K562 (cell line): ENCODE results near the gene NKG7. TPM values are rescaled to one million over a fixed set of nuclear protein-coding genes. Genes with fewer than 3 reads are reported as not detected.

Source experiments
- ASH1L ChIP-seq: fragments of 450-650 bp; IDR thresholded peaks from 2 replicates; pipeline ENCODE4 v1.6.1; 2018; ENCODE audit warnings: borderline replicate concordance, mild to moderate bottlenecking, low read depth; ENCODE audit not compliant: partially characterized antibody
- DNMT1 ChIP-seq: fragments of 450-650 bp; IDR thresholded peaks from 2 replicates; pipeline ENCODE4 v1.6.1; 2016; ENCODE audit warnings: antibody characterized with exemption, mild to moderate bottlenecking
- ETV1 ChIP-seq: fragments of 450-650 bp; conservative IDR thresholded peaks from 2 replicates; pipeline ENCODE4 v1.6.1; 2016; ENCODE audit warnings: missing genetic modification characterization, control low read depth, low read depth, missing compliant biosample characterization
- JUND ChIP-seq, 2 experiments: IDR thresholded peaks; 2 replicates in 1 of 2; 3 replicates in 1 of 2; pipeline ENCODE4 v1.6.1; 2011; ENCODE audit warnings: borderline replicate concordance in 2 of 2, low read depth in 2 of 2, low read length in 2 of 2, improper control_type of control experiment in 1 of 2, missing biosample characterization in 1 of 2, missing genetic modification characterization in 1 of 2, missing genetic modification reagents in 1 of 2
- L3MBTL2 ChIP-seq: fragments of 450-650 bp; IDR thresholded peaks from 2 replicates; pipeline ENCODE4 v1.6.1; 2016; ENCODE audit warnings: mild to moderate bottlenecking, moderate library complexity
- LCOR ChIP-seq: sonication (generic); formaldehyde crosslinking; IDR thresholded peaks from 2 replicates; pipeline ENCODE4 v1.8.0; 2022; ENCODE audit warnings: mild to moderate bottlenecking, missing genetic modification reagents
- MGA ChIP-seq: fragments of 450-650 bp; IDR thresholded peaks from 2 replicates; pipeline ENCODE4 v1.6.1; 2016; ENCODE audit warnings: mild to moderate bottlenecking, moderate library complexity
- MXI1 ChIP-seq: IDR thresholded peaks from 2 replicates; pipeline ENCODE4 v1.6.1; 2011; ENCODE audit warnings: low read depth, mild to moderate bottlenecking, improper control_type of control experiment, low read length
- NCOA6 ChIP-seq: fragments of 450-650 bp; IDR thresholded peaks from 2 replicates; pipeline ENCODE4 v1.6.1; 2017; ENCODE audit warnings: mild to moderate bottlenecking
- NFRKB ChIP-seq: fragments of 450-650 bp; IDR thresholded peaks from 2 replicates; pipeline ENCODE4 v1.6.1; 2016; ENCODE audit warnings: low read depth
- TFAM ChIP-seq: fragments of 250-450 bp; sonication (Bioruptor Pico); conservative IDR thresholded peaks from 2 replicates; pipeline ENCODE4 v1.5.0; 2021; ENCODE audit warnings: mild to moderate bottlenecking, moderate library complexity
- polyA plus RNA-seq, 8 experiments: library from polyadenylated mRNA; depleted of rRNA in 4 of 8; stranded (reverse) in 5 of 8; unstranded in 3 of 8; fragments of >200 nt; fragmentation: Nextera tagmentation in 2 of 8; fragmentation: Illumina TruSeq in 1 of 8; extraction: Ambion mirVana in 2 of 8; extraction: Trizol in 1 of 8; gene quantifications; 2 replicates each; pipeline versions ENCODE4 v1.2.1 to v1.2.3, GENCODE V29; 2011 to 2014; ENCODE audit warnings: inconsistent platforms in 1 of 8, missing spikeins in 1 of 8
- total RNA-seq, 7 experiments: library from RNA; depleted of rRNA in 6 of 7; stranded (reverse); fragments of >200 nt in 6 of 7; fragmentation: Illumina TruSeq in 2 of 7; extraction: Trizol in 2 of 7; gene quantifications; 2 replicates each; pipeline versions ENCODE4 v1.2.1 to v1.2.3, GENCODE V29; 2011 to 2021; ENCODE audit warnings: low replicate concordance in 1 of 7
- TF ChIP-seq, protein P1 (sequence below): fragments of 450-650 bp; IDR thresholded peaks from 2 replicates; pipeline ENCODE4 v1.6.1; 2016; ENCODE audit warnings: antibody characterized with exemption
- TF ChIP-seq, protein P2 (sequence below): sonication (generic); formaldehyde crosslinking; IDR thresholded peaks from 2 replicates; pipeline ENCODE4 v1.8.0; 2022; ENCODE audit warnings: mild to moderate bottlenecking, missing genetic modification reagents

The NKG7 gene
- total and polyA plus RNA-seq, 9 of the 15 experiments (the other 6 are each of a cell fraction or from before 2014, with no cell fraction given): 0.30 to 0.70 (median 0.51) TPM; not detected in 2

DNA sequence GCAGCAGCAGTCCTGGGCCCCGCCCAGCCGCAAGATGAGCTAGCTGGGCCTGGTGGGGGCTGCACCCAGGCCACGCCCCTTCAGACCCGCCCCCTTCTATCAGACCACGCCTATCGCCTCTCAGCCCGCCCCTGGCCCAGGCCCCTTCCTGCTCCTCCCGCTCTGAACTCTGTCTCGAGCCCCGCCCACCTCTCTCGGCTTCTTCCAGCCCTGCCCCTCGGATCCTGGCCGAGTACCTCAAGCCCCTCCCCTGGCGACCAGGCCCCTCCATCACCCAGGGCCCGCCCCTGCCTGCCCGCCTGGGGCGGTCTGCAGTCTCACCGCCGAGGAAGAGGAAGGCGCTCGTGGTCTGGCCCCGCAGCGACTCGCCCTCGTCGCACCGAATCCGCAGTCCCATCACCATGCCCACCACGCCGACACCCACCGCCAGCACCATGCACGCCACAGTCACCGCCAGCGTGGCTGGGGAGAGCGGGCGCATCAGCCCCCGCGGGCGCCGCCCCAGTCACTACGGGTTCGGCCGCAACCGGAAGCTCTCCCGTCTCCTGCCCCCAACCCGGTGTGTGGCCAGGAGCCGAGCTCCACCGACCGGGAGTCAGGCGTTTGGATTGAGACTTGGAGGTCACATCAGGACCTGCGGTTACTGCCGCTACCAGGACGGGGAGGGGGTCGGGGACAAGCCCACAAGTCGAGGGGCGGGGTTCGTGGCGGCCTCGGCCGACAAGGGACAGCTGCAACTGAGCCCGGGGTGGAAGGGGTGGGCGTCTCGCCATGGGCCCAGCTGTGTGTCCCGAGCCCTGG, 4.7 kb downstream of the NKG7 start (continued):
- TF ChIP-seq TFAM (no peak), MGA (0 out of 2 replicates have a peak, but pooled peaks have one; percentile 71), MXI1 (peak; percentile 59; the same call in 1 of the 2 replicates), JUND (IDR thresholded peaks at IDR 0.05; ENCODE audit: borderline replicate concordance, low read depth, low read length) (peak; percentile 19; the same call in 1 of the 2 replicates), JUND (tag; IDR thresholded peaks at IDR 0.05; ENCODE audit: borderline replicate concordance, low read depth, low read length) (peak; percentile 24; the same call in 1 of the 3 replicates), L3MBTL2 (peak; percentile 66), ASH1L (no peak), DNMT1 (no peak), LCOR (CRISPR knock-in tag) (0 out of 2 replicates have a peak, but pooled peaks have one; percentile 46), NCOA6 (no peak), NFRKB (0 out of 2 replicates have a peak, but pooled peaks have one; percentile 31), ETV1 (tag) (peak; percentile 90)
- TF ChIP-seq, protein P1, sequence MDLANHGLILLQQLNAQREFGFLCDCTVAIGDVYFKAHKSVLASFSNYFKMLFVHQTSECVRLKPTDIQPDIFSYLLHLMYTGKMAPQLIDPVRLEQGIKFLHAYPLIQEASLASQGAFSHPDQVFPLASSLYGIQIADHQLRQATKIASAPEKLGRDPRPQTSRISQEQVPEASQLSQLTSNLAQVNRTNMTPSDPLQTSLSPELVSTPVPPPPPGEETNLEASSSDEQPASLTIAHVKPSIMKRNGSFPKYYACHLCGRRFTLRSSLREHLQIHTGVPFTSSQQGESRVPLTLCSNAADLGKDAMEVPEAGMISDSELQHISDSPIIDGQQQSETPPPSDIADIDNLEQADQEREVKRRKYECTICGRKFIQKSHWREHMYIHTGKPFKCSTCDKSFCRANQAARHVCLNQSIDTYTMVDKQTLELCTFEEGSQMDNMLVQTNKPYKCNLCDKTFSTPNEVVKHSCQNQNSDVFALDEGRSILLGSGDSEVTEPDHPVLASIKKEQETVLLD: peak; percentile 33; the same call in 1 of the 2 replicates
- TF ChIP-seq, protein P2, sequence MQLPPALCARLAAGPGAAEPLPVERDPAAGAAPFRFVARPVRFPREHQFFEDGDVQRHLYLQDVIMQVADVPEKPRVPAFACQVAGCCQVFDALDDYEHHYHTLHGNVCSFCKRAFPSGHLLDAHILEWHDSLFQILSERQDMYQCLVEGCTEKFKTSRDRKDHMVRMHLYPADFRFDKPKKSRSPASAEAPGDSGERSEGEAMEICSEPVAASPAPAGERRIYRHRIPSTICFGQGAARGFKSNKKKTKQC (CRISPR knock-in tag): peak; percentile 44; the same call in 1 of the 2 replicates
